GM21360 (cell line): ENCODE data around the gene SMS.

Experiments
- ATAC-seq: cut with Tn5 transposase; IDR thresholded peaks from one replicate; pipeline ENCODE4 v1.9.1; 2021; ENCODE audit warnings: mild to moderate bottlenecking, moderate library complexity; ENCODE audit not compliant: unreplicated experiment

Gene SMS

DNA sequence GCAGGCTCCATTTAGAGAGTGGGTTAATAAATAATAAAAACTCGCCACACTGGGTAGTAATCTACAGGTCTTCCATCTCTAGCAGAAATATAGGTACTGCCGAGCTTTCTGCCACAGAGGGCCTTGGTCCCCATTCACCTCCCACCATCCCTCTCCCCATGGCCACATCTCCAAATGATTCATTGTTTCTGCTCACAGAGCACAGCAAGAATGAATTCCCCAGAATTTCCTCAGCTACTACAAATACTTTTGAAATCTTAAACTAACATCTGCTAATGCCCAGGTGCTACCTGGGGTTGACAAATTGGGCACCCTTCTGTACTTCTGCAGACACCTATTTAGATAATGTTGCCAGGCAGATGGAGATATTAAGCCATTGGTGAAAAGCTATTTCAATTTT is 96.7 kb downstream of the SMS start:
- no peak for ATAC-seq

DNA sequence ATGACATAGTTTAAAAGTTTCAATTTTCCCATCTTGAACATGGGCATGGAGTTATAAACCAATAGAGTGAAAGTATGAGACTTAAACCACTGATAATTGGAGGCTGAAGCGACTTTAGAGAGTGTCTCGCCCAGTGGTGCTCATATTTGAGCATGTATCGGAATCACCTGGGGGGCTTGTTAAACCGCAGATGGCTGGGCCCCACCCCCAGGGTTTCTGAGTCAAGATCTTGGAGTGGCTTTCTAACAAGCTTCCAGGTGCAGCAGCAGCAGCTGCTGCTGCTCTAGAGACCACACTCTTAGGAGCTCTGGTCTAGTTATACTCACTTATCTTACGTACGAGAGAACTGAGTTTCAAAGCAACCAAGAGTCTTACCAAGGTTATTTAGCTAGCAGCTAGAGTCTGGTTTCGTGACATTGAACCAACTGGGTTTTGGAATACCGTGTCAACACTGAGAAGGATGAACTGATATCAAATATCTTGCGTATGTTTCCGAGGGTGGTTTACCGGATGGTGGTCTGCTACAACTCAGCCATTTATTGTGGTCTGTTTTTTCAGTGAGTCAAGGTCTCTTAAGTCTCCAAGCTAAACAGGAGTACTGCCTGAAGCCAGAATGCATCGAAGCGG is 97.5 kb downstream of the SMS start:
- ATAC-seq: no peak

DNA sequence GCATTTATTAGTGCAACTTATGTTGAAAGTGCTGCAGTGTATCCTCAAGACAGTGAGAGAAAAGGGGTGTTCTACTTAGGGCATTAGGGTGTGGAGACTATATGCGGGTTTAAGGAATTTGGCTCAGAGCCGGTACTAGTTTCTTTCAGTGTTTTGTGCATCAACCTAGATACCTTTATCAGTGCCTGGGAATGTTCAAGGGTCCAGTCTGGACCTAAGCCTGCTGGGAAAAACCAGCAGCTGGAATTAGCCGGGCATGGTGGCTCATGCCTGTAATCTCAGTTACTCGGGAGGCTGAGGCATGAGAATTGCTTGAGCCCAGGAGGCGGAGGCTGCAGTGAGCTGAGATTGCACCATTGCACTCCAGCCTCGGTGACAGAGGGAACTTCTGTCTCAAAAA is 99.0 kb downstream of the SMS start:
- ATAC-seq: no peak

DNA sequence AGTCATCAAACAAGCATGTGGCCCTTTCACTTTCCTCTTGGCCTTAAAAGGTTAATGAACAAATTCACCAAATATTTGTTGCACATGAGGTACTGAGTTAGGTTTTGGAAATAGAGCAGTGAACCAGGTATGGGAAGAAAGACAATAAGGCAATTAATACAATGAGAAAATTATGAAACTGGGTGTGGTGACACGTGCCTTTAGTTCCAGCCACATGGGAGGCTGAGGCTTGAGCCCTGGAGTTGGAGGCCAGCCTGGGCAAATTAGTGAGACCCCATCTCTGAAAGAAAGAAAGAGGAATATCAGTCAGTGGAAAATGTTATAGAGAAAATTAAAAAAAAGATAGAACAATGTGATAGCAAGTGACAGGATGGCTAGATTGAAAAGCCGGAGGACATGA is 99.7 kb downstream of the SMS start:
- ATAC-seq: no peak

DNA sequence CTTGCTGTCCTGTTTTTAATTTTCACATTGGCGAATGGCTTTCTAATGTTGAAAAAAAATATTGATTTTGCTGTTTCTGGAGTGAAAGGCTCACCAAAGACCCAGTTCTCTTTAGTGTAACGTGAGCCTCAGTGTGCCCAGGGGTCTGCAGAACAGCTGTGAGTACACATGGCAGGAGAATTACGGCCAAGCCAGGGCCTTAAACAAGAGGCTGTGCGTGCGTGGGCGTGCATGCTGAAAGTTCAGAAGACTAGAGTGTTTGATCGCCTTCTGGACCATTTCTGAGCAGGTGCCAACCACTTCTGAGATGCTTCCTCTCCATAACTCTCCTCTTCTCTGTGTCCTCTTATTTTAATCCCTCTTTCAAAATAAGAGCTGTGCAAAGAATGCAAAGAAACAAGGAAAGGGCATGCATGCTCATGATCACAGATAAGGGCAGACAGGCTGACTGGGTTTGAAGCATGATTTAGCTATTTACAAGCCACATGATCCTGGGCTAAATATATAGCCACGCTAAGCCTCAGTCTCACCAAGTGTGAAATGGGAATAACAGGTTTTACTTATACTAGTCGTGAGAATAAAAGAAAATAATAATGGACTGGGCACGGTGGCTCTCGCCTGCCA is 101.5 kb downstream of the SMS start:
- ATAC-seq: no peak

DNA sequence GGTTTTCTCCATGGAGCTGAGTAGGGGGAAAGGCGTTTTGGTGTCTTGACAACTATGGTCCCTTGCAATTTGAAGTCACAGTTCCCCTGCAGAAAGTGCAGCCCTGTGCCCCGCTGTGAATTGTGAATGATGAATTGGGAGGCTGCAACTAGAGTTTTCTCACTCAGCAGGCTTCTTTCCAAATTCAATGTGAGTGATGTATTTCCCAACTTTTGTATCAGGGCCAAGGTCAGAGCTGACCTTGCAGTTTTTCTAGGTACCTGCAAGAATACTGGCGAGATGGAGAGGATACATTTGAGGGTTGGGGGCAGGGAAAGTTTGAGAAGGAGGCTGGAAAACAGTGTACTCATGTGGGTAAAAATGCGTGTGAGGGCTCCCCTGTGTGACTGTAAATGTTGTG is 103.4 kb downstream of the SMS start:
- ATAC-seq: no peak
